ENCODE results near the gene HEATR9. TPM values are rescaled to one million over a fixed set of nuclear protein-coding genes. Genes with fewer than 3 reads are reported as not detected.

HEATR9 gene
- total and polyA plus RNA-seq, 2 of the 13 experiments (the other 11 are each of a cell fraction or from before 2014, with no cell fraction given): not detected

DNA sequence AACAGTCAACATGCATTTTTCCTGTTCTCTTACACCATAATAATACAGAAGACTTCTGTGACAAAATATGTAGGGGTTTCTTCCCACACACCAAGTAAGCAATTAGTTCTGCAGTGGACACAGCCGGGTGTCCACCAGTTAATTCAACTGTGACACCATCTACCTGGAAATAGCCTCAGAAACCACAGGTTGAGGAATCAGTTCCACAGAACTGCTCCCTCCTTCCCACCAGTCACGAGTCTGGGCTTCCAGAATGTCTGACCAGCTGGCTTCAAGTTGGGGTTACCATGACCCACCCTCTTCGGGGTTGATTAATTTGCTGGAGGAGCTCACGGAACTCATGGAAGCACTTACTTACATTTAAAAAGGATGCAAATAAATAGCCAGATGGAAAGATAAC lies 25.1 kb upstream of the HEATR9 start (continued):
- TF ChIP-seq, protein P1, sequence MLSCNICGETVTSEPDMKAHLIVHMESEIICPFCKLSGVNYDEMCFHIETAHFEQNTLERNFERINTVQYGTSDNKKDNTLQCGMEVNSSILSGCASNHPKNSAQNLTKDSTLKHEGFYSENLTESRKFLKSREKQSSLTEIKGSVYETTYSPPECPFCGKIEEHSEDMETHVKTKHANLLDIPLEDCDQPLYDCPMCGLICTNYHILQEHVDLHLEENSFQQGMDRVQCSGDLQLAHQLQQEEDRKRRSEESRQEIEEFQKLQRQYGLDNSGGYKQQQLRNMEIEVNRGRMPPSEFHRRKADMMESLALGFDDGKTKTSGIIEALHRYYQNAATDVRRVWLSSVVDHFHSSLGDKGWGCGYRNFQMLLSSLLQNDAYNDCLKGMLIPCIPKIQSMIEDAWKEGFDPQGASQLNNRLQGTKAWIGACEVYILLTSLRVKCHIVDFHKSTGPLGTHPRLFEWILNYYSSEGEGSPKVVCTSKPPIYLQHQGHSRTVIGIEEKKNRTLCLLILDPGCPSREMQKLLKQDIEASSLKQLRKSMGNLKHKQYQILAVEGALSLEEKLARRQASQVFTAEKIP (CRISPR knock-in tag; IDR thresholded peaks at IDR 0.05; ENCODE audit: borderline replicate concordance): no peak

DNA sequence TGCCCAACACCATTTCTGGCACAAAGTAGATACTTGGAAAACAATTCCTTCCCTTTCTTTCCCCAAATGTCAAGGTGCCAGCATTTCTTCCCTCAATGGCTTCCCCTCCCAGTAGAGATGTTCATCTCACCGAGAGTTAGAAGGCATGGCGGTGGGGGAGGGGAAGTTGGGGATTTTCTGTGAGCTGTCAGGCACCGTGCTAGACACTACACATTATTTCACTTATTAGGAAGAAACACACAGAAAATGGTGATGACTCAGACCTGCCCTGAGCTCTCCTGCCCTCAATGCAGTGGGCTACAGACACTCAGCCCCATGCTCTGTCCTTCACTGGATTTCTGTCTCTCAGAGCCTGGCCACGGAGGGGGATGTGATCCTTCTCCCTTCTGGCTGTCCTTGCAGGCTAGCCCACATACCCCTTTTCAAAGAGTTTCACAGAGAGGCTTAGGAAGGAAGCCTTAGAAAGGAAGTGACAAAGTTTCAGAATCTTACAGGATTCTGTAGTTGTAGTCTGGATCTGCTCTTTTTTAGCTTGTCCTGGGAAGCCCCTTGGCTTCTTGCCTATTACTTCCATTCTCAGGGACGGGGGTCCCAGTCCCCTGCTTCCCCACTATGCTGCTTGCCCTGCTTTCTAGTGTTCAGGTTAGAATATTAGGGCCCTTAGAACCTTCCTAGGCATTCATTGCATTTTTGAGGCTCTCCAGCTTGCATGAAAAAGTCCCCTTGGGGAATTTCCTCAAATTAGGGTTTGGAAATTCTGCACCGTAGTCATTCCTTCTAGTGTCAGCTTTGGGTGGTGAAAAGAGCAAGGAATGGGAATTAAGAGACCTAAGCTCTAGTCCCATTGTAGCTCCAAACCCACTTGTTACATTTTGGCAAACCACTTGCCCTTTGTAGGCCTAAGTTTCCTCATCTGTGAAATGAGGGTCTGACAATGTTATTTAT lies 23.7 kb upstream of the HEATR9 start:
- CTCF ChIA-PET (ENCODE audit: low intra/inter-chr PET ratio, low total read pairs): no interaction called here
- H3K4me2 ChIP-seq (ENCODE audit: low read depth, low read length): no peak overlapping the region
- DNase-seq (ENCODE audit: low spot score): no peak
- no peak overlapping the region for H3K9ac ChIP-seq (ENCODE audit: insufficient read depth, low read depth, low read length)
- POLR2A ChIA-PET: interaction anchor here (0.6 kb wide), 1 partner anchor 34 kb away, joined by 3 read pairs; no protein-coding TSS in a partner anchor
- ATAC-seq: no peak
- H3K36me3 ChIP-seq (replicated peaks in 1 of 2; ENCODE audit: control insufficient read depth in 1 of 2, insufficient read depth in 2 of 2, low read length in 2 of 2): no peaks in the 10 kb centered on the region
- 30% methylated on average over 6 of the region's 6 CpGs for WGBS (ENCODE audit: low lambda C conversion rate)
- no TSS peak for BruUV-seq (replicated peaks)
- no peaks in the 10 kb centered on the region for H3K9me3 ChIP-seq (ENCODE audit: low read length)
- H3K4me1 ChIP-seq (ENCODE audit: insufficient read depth, low read length): no peaks in the 10 kb centered on the region
- no peak overlapping the region for H2AFZ ChIP-seq (ENCODE audit: low read length)
- H3K79me2 ChIP-seq (ENCODE audit: insufficient read depth, low read length): no peaks in the 10 kb centered on the region
- intact Hi-C loops (cut with micrococcal nuclease; ENCODE audit: unreplicated experiment) (no loop called here), in situ Hi-C loops (cut with HindIII; ENCODE audit: extremely low pct_ligation_motif_present, low pct_unique_long_range_greater_than_20kb) (no loop called here)
- FAIRE-seq: no peak
- H3K27ac ChIP-seq (ENCODE audit: extremely low read length, insufficient read depth, low read length): no peak overlapping the region
- peaks cover 1 to 10% of the 10 kb centered on the region in 2 experiments; a peak in 2 of 5 replicates for H3K27me3 ChIP-seq (ENCODE audit: control insufficient read depth in 1 of 2, insufficient read depth in 2 of 2, low read length in 2 of 2)
- H4K20me1 ChIP-seq (ENCODE audit: insufficient read depth, low read length): no peaks in the 10 kb centered on the region
- H3K4me3 ChIP-seq (replicated peaks in 1 of 3; ENCODE audit: insufficient read depth in 1 of 3, low read depth in 2 of 3, low read length in 3 of 3): no peak overlapping the region
- TF ChIP-seq ZNF337 (CRISPR knock-in tag; IDR thresholded peaks at IDR 0.05; ENCODE audit: borderline replicate concordance, low read depth) (no peak), ZNF263 (CRISPR knock-in tag; IDR thresholded peaks at IDR 0.05) (no peak), SRSF9 (IDR thresholded peaks at IDR 0.05; ENCODE audit: borderline replicate concordance, insufficient read depth, low read depth, low read length, poor library complexity, severe bottlenecking) (no peak)
- TF ChIP-seq, protein P2, sequence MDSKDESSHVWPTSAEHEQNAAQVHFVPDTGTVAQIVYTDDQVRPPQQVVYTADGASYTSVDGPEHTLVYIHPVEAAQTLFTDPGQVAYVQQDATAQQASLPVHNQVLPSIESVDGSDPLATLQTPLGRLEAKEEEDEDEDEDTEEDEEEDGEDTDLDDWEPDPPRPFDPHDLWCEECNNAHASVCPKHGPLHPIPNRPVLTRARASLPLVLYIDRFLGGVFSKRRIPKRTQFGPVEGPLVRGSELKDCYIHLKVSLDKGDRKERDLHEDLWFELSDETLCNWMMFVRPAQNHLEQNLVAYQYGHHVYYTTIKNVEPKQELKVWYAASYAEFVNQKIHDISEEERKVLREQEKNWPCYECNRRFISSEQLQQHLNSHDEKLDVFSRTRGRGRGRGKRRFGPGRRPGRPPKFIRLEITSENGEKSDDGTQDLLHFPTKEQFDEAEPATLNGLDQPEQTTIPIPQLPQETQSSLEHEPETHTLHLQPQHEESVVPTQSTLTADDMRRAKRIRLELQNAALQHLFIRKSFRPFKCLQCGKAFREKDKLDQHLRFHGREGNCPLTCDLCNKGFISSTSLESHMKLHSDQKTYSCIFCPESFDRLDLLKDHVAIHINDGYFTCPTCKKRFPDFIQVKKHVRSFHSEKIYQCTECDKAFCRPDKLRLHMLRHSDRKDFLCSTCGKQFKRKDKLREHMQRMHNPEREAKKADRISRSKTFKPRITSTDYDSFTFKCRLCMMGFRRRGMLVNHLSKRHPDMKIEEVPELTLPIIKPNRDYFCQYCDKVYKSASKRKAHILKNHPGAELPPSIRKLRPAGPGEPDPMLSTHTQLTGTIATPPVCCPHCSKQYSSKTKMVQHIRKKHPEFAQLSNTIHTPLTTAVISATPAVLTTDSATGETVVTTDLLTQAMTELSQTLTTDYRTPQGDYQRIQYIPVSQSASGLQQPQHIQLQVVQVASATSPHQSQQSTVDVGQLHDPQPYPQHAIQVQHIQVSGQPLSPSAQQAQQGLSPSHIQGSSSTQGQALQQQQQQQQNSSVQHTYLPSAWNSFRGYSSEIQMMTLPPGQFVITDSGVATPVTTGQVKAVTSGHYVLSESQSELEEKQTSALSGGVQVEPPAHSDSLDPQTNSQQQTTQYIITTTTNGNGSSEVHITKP (CRISPR knock-in tag; IDR thresholded peaks at IDR 0.05; ENCODE audit: low read depth): no peak
- TF ChIP-seq, protein P3, sequence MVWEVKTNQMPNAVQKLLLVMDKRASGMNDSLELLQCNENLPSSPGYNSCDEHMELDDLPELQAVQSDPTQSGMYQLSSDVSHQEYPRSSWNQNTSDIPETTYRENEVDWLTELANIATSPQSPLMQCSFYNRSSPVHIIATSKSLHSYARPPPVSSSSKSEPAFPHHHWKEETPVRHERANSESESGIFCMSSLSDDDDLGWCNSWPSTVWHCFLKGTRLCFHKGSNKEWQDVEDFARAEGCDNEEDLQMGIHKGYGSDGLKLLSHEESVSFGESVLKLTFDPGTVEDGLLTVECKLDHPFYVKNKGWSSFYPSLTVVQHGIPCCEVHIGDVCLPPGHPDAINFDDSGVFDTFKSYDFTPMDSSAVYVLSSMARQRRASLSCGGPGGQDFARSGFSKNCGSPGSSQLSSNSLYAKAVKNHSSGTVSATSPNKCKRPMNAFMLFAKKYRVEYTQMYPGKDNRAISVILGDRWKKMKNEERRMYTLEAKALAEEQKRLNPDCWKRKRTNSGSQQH (CRISPR knock-in tag; IDR thresholded peaks at IDR 0.05; ENCODE audit: low read depth): no peak

All from HepG2 (cell line).